Keratinocyte (primary cell): Measurements from ENCODE around the gene MDM2. TPM values are rescaled to one million over a fixed set of nuclear protein-coding genes. Genes with fewer than 3 reads are reported as not detected.

Experiments used
- DNase-seq: peaks from one replicate; pipeline ENCODE4 v3.0.0-alpha.2; 2011; ENCODE audit warnings: low read depth, missing footprints, low spot score
- FAIRE-seq: peaks from 2 replicates; lab custom pipeline; 2011; peaks lifted over from hg19 to GRCh38; lab: Jason Lieb, UNC
- H2AFZ ChIP-seq: 2 replicates; pipeline ENCODE4 v1.6.0; 2012; ENCODE audit warnings: low read length, control low read depth, inconsistent platforms; ENCODE audit not compliant: control insufficient read depth
- H3K27ac ChIP-seq: 2 replicates; pipeline ENCODE4 v1.5.1; 2011; ENCODE audit warnings: low read length; ENCODE audit not compliant: control insufficient read depth, insufficient read depth
- H3K27me3 ChIP-seq: 3 replicates; pipeline ENCODE4 v1.6.0; 2011; ENCODE audit warnings: low read length; ENCODE audit not compliant: control insufficient read depth, insufficient read depth; ENCODE audit errors: extremely low read depth
- H3K36me3 ChIP-seq, 2 experiments: 2 replicates in 1 of 2; 3 replicates in 1 of 2; pipeline ENCODE4 v1.5.1; 2011; ENCODE audit warnings: low read length in 2 of 2, mild to moderate bottlenecking in 1 of 2; ENCODE audit not compliant: control insufficient read depth in 2 of 2, insufficient read depth in 2 of 2; ENCODE audit errors: extremely low read depth in 1 of 2
- H3K4me1 ChIP-seq: 3 replicates; pipeline ENCODE4 v1.5.1; 2011; ENCODE audit warnings: low read length; ENCODE audit not compliant: control insufficient read depth, insufficient read depth; ENCODE audit errors: extremely low read depth
- H3K4me2 ChIP-seq: 3 replicates; pipeline ENCODE4 v1.6.0; 2011; ENCODE audit warnings: low read depth, low read length; ENCODE audit not compliant: control insufficient read depth, insufficient read depth; ENCODE audit errors: extremely low read depth
- H3K4me3 ChIP-seq, 3 experiments: fragments of 200-600 bp in 1 of 3; sonication (generic) in 1 of 3; 2 replicates in 2 of 3; 3 replicates in 1 of 3; pipeline ENCODE4 v1.5.1; 2011 to 2016; ENCODE audit warnings: low read length in 3 of 3, mild to moderate bottlenecking in 3 of 3, control low read depth in 2 of 3, inconsistent platforms in 1 of 3, low read depth in 1 of 3, mixed read lengths in 1 of 3, mixed run types in 1 of 3, moderate library complexity in 1 of 3; ENCODE audit not compliant: control insufficient read depth in 2 of 3, insufficient read depth in 2 of 3; ENCODE audit errors: extremely low read depth in 1 of 3
- H3K79me2 ChIP-seq: 2 replicates; pipeline ENCODE4 v1.6.0; 2012; ENCODE audit warnings: low read length; ENCODE audit not compliant: control insufficient read depth, insufficient read depth
- H3K9ac ChIP-seq: 3 replicates; pipeline ENCODE4 v1.6.0; 2011; ENCODE audit warnings: low read length; ENCODE audit not compliant: control insufficient read depth, insufficient read depth; ENCODE audit errors: extremely low read depth
- H3K9me1 ChIP-seq: 3 replicates; pipeline ENCODE4 v1.6.0; 2011; ENCODE audit warnings: low read length; ENCODE audit not compliant: control insufficient read depth, insufficient read depth; ENCODE audit errors: extremely low read depth
- H3K9me3 ChIP-seq: 2 replicates; pipeline ENCODE4 v1.5.1; 2012; ENCODE audit warnings: low read depth, low read length; ENCODE audit not compliant: control insufficient read depth
- H4K20me1 ChIP-seq: 3 replicates; pipeline ENCODE4 v1.6.0; 2011; ENCODE audit warnings: low read length; ENCODE audit not compliant: control insufficient read depth, insufficient read depth; ENCODE audit errors: extremely low read depth
- CTCF ChIP-seq, 3 experiments: IDR thresholded peaks in 1 of 3; conservative IDR thresholded peaks in 1 of 3; optimal IDR thresholded peaks in 1 of 3; 2 replicates in 2 of 3; 3 replicates in 1 of 3; pipeline versions ENCODE3 to v1.5.1; 2011; ENCODE audit warnings: low read length in 3 of 3, mild to moderate bottlenecking in 3 of 3, moderate library complexity in 2 of 3, control low read depth in 1 of 3, inconsistent platforms in 1 of 3; ENCODE audit not compliant: insufficient read depth in 2 of 3; ENCODE audit errors: extremely low read depth in 1 of 3
- EZH2 ChIP-seq: IDR thresholded peaks from one replicate; pipeline ENCODE4 v1.6.1; 2012; ENCODE audit warnings: inconsistent platforms, mild to moderate bottlenecking, low read length, moderate library complexity
- dilution Hi-C: fragments of 300-500 bp; cut with MboI; formaldehyde crosslinking; loops from one replicate; pipeline ENCODE4 v1.7.0; 2020; ENCODE audit warnings: low sequenced_read_pairs; ENCODE audit not compliant: extremely low pct_ligation_motif_present
- polyA plus RNA-seq, 5 experiments: library from polyadenylated mRNA; depleted of rRNA in 3 of 5; stranded (reverse) in 3 of 5; stranded (forward) in 1 of 5; unstranded in 1 of 5; fragments of >200 nt; gene quantifications; 1 replicate in 1 of 5; 2 replicates in 3 of 5; 3 replicates in 1 of 5; pipeline versions ENCODE4 v1.2.1 to v1.2.3, GENCODE V29; 2011 to 2012; ENCODE audit warnings: missing spikeins in 2 of 5, low read depth in 1 of 5, low replicate concordance in 1 of 5

The MDM2 gene
- polyA plus RNA-seq, 1 donor (not counting 4 experiments of a cell fraction or from before 2014, with no cell fraction given), result 55.0 TPM

DNA sequence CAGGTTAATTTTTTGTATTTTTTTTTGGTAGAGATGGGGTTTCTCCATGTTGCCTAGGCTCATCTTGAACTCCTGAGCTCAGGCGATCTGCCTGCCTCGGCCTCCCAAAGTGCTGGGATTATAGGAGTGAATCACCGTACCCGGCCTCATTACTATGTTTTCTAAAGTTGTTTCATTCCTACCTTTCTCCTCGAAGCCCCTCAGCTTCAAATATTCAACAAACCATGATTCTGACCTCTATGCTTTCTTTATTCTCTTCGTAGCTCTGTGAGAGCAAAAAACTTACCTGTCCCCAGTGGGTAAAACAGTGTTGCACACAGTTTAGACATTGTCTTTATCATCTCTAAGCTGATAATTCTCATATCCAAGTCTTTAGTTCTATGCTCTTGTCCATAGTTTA lies 26.2 kb upstream of the MDM2 start:
- DNase-seq (no peak), FAIRE-seq (no peak)
- no peaks in the 10 kb centered on the region for H4K20me1 ChIP-seq
- no peak overlapping the region for H3K4me2 ChIP-seq
- H3K79me2 ChIP-seq, result no peaks in the 10 kb centered on the region
- H3K36me3 ChIP-seq, result no peaks in the 10 kb centered on the region
- dilution Hi-C loops, result no loop called here
- H3K9ac ChIP-seq, result no peak overlapping the region
- H3K4me1 ChIP-seq, result peaks cover 21% of the 10 kb centered on the region
- H3K9me3 ChIP-seq, result no peaks in the 10 kb centered on the region
- TF ChIP-seq EZH2 (no peak), CTCF (optimal IDR thresholded peaks at IDR 0.05 in 1 of 3, IDR thresholded peaks at IDR 0.05 in 1 of 3, conservative IDR thresholded peaks at IDR 0.05 in 1 of 3; ENCODE audit: extremely low read depth in 1 of 3, insufficient read depth in 2 of 3, low read length in 3 of 3) (no peak)
- no peaks in the 10 kb centered on the region for H3K9me1 ChIP-seq
- no peak overlapping the region for H3K27ac ChIP-seq
- H3K27me3 ChIP-seq, result no peaks in the 10 kb centered on the region
- no peak overlapping the region for H3K4me3 ChIP-seq
- no peak overlapping the region for H2AFZ ChIP-seq

DNA sequence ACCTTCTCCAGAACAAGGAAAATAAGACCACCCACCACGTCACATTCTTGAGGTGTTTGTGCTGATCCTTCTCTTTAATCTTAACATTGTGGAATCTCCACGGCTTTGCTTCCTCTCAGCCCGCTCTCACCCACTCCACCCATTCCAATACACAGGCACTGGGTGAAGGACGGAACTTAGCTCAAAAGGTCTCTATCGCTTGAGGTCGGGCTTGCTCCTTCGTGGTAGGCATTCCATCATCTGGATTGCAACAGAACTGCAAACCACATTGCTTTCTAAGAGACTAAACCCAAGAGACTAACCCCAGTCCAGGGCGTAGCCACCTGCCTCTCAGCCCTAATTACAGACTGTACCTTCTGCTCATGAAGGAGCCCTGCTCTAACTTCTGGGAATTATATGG lies 24.0 kb upstream of the MDM2 start:
- DNase-seq, result no peak
- Histone ChIP-seq H3K9me1 (no peaks in the 10 kb centered on the region), H3K36me3 (no peaks in the 10 kb centered on the region), H3K4me2 (no peak overlapping the region), H4K20me1 (no peaks in the 10 kb centered on the region), H3K9me3 (no peaks in the 10 kb centered on the region), H3K27ac (no peak overlapping the region), H3K9ac (no peak overlapping the region), H3K27me3 (no peaks in the 10 kb centered on the region), H3K4me3 (no peak overlapping the region), H3K79me2 (no peaks in the 10 kb centered on the region), H2AFZ (no peak overlapping the region), H3K4me1 (peaks cover 35% of the 10 kb centered on the region)
- TF ChIP-seq CTCF (optimal IDR thresholded peaks at IDR 0.05 in 1 of 3, IDR thresholded peaks at IDR 0.05 in 1 of 3, conservative IDR thresholded peaks at IDR 0.05 in 1 of 3; ENCODE audit: extremely low read depth in 1 of 3, insufficient read depth in 2 of 3, low read length in 3 of 3) (no peak), EZH2 (no peak)
- dilution Hi-C loops, result no loop called here
- no peak for FAIRE-seq
